ENCODE data around the gene PRIM1.

DNA sequence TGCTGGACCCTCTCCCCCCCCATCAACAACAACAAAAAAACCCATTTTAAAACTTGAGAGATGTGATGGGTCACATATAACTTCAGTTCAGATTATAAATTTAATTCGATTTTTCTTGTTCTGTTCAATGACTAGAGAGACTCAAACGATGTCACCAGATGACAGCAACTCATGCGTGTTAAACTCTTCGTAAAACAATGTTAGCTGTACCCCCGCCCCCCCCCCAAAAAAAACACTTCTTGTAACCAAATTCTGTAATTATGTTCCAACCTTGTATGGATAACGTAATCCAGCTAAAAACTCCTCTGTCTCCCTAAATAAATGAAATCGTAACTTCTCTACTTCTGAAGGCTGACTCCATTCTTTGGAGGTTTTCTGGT is 26.4 kb downstream of the PRIM1 start:
- TF ChIP-seq, protein P1, sequence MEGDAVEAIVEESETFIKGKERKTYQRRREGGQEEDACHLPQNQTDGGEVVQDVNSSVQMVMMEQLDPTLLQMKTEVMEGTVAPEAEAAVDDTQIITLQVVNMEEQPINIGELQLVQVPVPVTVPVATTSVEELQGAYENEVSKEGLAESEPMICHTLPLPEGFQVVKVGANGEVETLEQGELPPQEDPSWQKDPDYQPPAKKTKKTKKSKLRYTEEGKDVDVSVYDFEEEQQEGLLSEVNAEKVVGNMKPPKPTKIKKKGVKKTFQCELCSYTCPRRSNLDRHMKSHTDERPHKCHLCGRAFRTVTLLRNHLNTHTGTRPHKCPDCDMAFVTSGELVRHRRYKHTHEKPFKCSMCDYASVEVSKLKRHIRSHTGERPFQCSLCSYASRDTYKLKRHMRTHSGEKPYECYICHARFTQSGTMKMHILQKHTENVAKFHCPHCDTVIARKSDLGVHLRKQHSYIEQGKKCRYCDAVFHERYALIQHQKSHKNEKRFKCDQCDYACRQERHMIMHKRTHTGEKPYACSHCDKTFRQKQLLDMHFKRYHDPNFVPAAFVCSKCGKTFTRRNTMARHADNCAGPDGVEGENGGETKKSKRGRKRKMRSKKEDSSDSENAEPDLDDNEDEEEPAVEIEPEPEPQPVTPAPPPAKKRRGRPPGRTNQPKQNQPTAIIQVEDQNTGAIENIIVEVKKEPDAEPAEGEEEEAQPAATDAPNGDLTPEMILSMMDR (IDR thresholded peaks at IDR 0.05; ENCODE audit: low read depth, low read length), result no peak
- no peak for TF ChIP-seq EZH2phosphoT487 (IDR thresholded peaks at IDR 0.05; ENCODE audit: low read depth)
